DOHH2 (cell line): ENCODE results near the gene NUMB.

Experiments used
- H3F3A ChIP-seq: fragments of 200-600 bp; sonication (generic), shearing (Covaris generic); 2 replicates; pipeline ENCODE4 v1.6.0; 2016; ENCODE audit warnings: antibody characterized with exemption, mild to moderate bottlenecking; ENCODE audit not compliant: control insufficient read depth, insufficient read depth
- H3K27ac ChIP-seq: fragments of 200-600 bp; sonication (generic); 2 replicates; pipeline ENCODE4 v1.5.1; 2014; ENCODE audit warnings: low read depth, mild to moderate bottlenecking, low read length, moderate library complexity
- H3K27me3 ChIP-seq: fragments of 200-600 bp; sonication (generic); 2 replicates; pipeline ENCODE4 v1.6.1; 2014; ENCODE audit warnings: mild to moderate bottlenecking, low read length, mixed read lengths; ENCODE audit not compliant: control insufficient read depth
- H3K36me3 ChIP-seq: fragments of 200-600 bp; sonication (generic); 2 replicates; pipeline ENCODE4 v1.6.1; 2014; ENCODE audit warnings: mild to moderate bottlenecking, low read length, moderate library complexity, mixed read lengths; ENCODE audit not compliant: control insufficient read depth
- H3K4me1 ChIP-seq: fragments of 200-600 bp; sonication (generic); 2 replicates; pipeline ENCODE4 v1.6.1; 2014; ENCODE audit warnings: mild to moderate bottlenecking, low read length, mixed read lengths; ENCODE audit not compliant: control insufficient read depth
- H3K4me2 ChIP-seq: fragments of 200-600 bp; sonication (generic); 2 replicates; pipeline ENCODE4 v1.6.0; 2014; ENCODE audit warnings: mild to moderate bottlenecking, low read length, moderate library complexity
- H3K4me3 ChIP-seq: fragments of 200-600 bp; sonication (generic); 2 replicates; pipeline ENCODE4 v1.5.1; 2014; ENCODE audit warnings: mild to moderate bottlenecking, low read length, mixed read lengths
- H3K79me2 ChIP-seq: fragments of 200-600 bp; sonication (generic); 2 replicates; pipeline ENCODE4 v1.6.1; 2014; ENCODE audit warnings: mild to moderate bottlenecking, low read length, mixed read lengths; ENCODE audit not compliant: control insufficient read depth
- H3K9me2 ChIP-seq: fragments of 200-600 bp; sonication (generic); replicated peaks from 2 replicates; pipeline ENCODE4 v1.6.1; 2014; ENCODE audit warnings: mild to moderate bottlenecking, low read length, mixed read lengths; ENCODE audit not compliant: control insufficient read depth
- H3K9me3 ChIP-seq: fragments of 200-600 bp; sonication (generic); 2 replicates; pipeline ENCODE4 v1.6.1; 2014; ENCODE audit warnings: antibody characterized with exemption, low read length, mixed read lengths; ENCODE audit not compliant: control insufficient read depth, insufficient read depth
- H4K20me1 ChIP-seq: fragments of 200-600 bp; sonication (generic); 2 replicates; pipeline ENCODE4 v1.6.0; 2014; ENCODE audit warnings: low read depth, mild to moderate bottlenecking, antibody characterized with exemption, low read length, moderate library complexity; ENCODE audit not compliant: control insufficient read depth, insufficient read depth
- EZH2phosphoT487 ChIP-seq: fragments of 200-600 bp; sonication (generic); IDR thresholded peaks from 2 replicates; pipeline ENCODE4 v1.6.1; 2017; ENCODE audit warnings: borderline replicate concordance, mild to moderate bottlenecking, antibody characterized with exemption, low read length, moderate library complexity, mixed read lengths
- TF ChIP-seq, protein P1 (sequence below): fragments of 200-600 bp; sonication (generic); IDR thresholded peaks from one replicate; pipeline ENCODE4 v1.5.1; 2014; ENCODE audit warnings: antibody characterized with exemption, mild to moderate bottlenecking, low read depth, low read length; ENCODE audit not compliant: poor library complexity, severe bottlenecking

The NUMB gene

GRCh38 chr14:73381380-73382013 lies 76.8 kb downstream of the NUMB start:
- no peaks in the 10 kb centered on the region for H4K20me1 ChIP-seq
- H3K36me3 ChIP-seq: peaks cover 3% of the 10 kb centered on the region; the same call in 1 of the 2 replicates
- H3F3A ChIP-seq: peaks cover 9% of the 10 kb centered on the region; the same call in 1 of the 2 replicates
- no peak overlapping the region for H3K27ac ChIP-seq
- H3K79me2 ChIP-seq: peaks cover 64% of the 10 kb centered on the region
- no peak for TF ChIP-seq EZH2phosphoT487
- TF ChIP-seq, protein P1, sequence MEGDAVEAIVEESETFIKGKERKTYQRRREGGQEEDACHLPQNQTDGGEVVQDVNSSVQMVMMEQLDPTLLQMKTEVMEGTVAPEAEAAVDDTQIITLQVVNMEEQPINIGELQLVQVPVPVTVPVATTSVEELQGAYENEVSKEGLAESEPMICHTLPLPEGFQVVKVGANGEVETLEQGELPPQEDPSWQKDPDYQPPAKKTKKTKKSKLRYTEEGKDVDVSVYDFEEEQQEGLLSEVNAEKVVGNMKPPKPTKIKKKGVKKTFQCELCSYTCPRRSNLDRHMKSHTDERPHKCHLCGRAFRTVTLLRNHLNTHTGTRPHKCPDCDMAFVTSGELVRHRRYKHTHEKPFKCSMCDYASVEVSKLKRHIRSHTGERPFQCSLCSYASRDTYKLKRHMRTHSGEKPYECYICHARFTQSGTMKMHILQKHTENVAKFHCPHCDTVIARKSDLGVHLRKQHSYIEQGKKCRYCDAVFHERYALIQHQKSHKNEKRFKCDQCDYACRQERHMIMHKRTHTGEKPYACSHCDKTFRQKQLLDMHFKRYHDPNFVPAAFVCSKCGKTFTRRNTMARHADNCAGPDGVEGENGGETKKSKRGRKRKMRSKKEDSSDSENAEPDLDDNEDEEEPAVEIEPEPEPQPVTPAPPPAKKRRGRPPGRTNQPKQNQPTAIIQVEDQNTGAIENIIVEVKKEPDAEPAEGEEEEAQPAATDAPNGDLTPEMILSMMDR: no peak
- H3K4me2 ChIP-seq: 0 out of 2 replicates have a peak overlapping the region, but pooled peaks have one; percentile 6
- no peaks in the 10 kb centered on the region for H3K9me3 ChIP-seq
- no peaks in the 10 kb centered on the region for H3K27me3 ChIP-seq
- peaks cover 47% of the 10 kb centered on the region for H3K4me1 ChIP-seq
- no peak overlapping the region for H3K4me3 ChIP-seq
- H3K9me2 ChIP-seq: no peaks in the 10 kb centered on the region

DNA sequence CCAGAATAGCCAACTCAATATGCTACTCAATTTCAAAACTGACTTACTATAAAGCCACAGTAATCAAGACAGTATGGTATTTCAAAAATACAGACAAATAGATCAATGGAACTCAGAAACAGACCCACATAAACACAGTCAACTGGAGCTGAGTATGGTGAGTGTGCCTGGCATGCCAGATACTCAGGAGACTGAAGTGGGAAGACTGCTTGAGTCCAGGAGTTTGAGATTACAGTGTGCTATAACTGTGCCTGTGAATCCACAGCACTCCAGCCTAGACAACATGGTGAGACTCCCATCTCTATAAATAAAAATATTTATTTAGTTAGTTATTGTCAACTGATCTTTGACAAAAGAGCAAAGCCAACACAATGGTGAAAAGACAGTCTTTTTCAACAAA lies 81.8 kb downstream of the NUMB start:
- H3K4me1 ChIP-seq: peaks cover 15% of the 10 kb centered on the region
- no peak overlapping the region for H3K4me3 ChIP-seq
- no peaks in the 10 kb centered on the region for H3K9me3 ChIP-seq
- H3K27me3 ChIP-seq: no peaks in the 10 kb centered on the region
- H3K4me2 ChIP-seq: no peak overlapping the region
- H3K79me2 ChIP-seq: peaks cover 67% of the 10 kb centered on the region
- H3K27ac ChIP-seq: no peak overlapping the region
- no peaks in the 10 kb centered on the region; the same call in 1 of the 2 replicates for H3K36me3 ChIP-seq
- no peaks in the 10 kb centered on the region for H3K9me2 ChIP-seq
- H4K20me1 ChIP-seq: no peaks in the 10 kb centered on the region
- TF ChIP-seq, protein P1: no peak
- TF ChIP-seq EZH2phosphoT487: no peak
- H3F3A ChIP-seq: peaks cover 7% of the 10 kb centered on the region

DNA sequence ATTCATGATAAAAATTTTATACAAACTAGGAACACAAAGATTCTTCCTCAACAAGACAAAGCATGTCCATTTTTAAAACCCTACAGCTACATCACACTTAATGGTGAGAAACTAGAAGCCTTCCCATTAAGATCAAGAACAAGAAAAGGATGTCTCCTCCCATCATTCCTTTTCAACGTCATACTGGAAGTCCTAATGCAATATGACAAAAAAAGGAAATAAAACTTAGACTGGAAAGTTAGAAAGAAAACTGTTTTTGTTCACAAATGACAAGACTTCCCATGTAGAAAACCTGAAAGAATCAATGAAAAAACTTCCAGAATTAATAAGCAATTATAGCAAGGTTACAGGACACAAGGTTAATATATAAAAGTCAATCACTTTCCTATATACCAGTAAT lies 82.5 kb downstream of the NUMB start:
- TF ChIP-seq EZH2phosphoT487: no peak
- TF ChIP-seq, protein P1: no peak
- Histone ChIP-seq H3K36me3 (no peaks in the 10 kb centered on the region; the same call in 1 of the 2 replicates), H3K4me2 (no peak overlapping the region), H3K27me3 (no peaks in the 10 kb centered on the region), H3K27ac (no peak overlapping the region), H4K20me1 (no peaks in the 10 kb centered on the region), H3F3A (peaks cover 4% of the 10 kb centered on the region), H3K9me3 (no peaks in the 10 kb centered on the region), H3K4me1 (peaks cover 9% of the 10 kb centered on the region), H3K9me2 (no peaks in the 10 kb centered on the region), H3K79me2 (peaks cover 63% of the 10 kb centered on the region), H3K4me3 (no peak overlapping the region)
